ENCODE measurements around the gene HS6ST2. TPM values are rescaled to one million over a fixed set of nuclear protein-coding genes. Genes with fewer than 3 reads are reported as not detected.
"Not testable (repeated sequence)": the region's sequence is repeated elsewhere in the genome, so short reads cannot be mapped to it uniquely, and the experiment has no call there.

The HS6ST2 gene
- total RNA-seq, 3 donors from 2014 or later: 0.32 to 1.3 (median 1.2) TPM

- TF ChIP-seq CTCF (IDR thresholded peaks at IDR 0.05): no peak
- TF ChIP-seq POLR2AphosphoS5 (IDR thresholded peaks at IDR 0.05): no peak
- no peak for TF ChIP-seq POLR2A (IDR thresholded peaks at IDR 0.05)
- intact Hi-C loops (cut with DNase I; ENCODE audit: low total_unique reads): no loop called here
- H3K4me3 ChIP-seq: no peak overlapping the region
Measured at GRCh38 chrX:132990835-132991234, 32.4 kb upstream of the HS6ST2 start.

GRCh38 chrX:132986556-132986955 lies 28.1 kb upstream of the HS6ST2 start:
- Histone ChIP-seq H3K36me3 (no peaks in the 10 kb centered on the region), H3K9me3 (no peaks in the 10 kb centered on the region), H3K4me3 (no peak overlapping the region), H3K27ac (no peak overlapping the region), H3K27me3 (peaks cover 0 to 53% of the 10 kb centered on the region in 2 donors), H3K4me1 (no peaks in the 10 kb centered on the region)
- intact Hi-C loops (cut with DNase I; ENCODE audit: low total_unique reads): no loop called here
- no peak for DNase-seq (ENCODE audit: low spot score in 2 of 2)
- TF ChIP-seq CTCF (IDR thresholded peaks at IDR 0.05) (no peak), POLR2A (IDR thresholded peaks at IDR 0.05) (no peak), POLR2AphosphoS5 (IDR thresholded peaks at IDR 0.05) (no peak)

More at GRCh38 chrX:132990835-132991234, 32.4 kb upstream of the HS6ST2 start:
- H3K9me3 ChIP-seq: no peaks in the 10 kb centered on the region
- H3K27ac ChIP-seq: no peak overlapping the region
- H3K27me3 ChIP-seq: peaks cover 0 to 58% of the 10 kb centered on the region in 2 donors
- DNase-seq (ENCODE audit: low spot score in 2 of 2): no peak
- H3K4me1 ChIP-seq: no peaks in the 10 kb centered on the region
- no peaks in the 10 kb centered on the region for H3K36me3 ChIP-seq

GRCh38 chrX:132984058-132984650 lies 25.7 kb upstream of the HS6ST2 start:
- TF ChIP-seq CTCF (IDR thresholded peaks at IDR 0.05) (no peak), POLR2A (IDR thresholded peaks at IDR 0.05) (no peak), POLR2AphosphoS5 (IDR thresholded peaks at IDR 0.05) (no peak)
- intact Hi-C loops (cut with DNase I; ENCODE audit: low total_unique reads): no loop called here
- peaks cover 0 to 34% of the 10 kb centered on the region in 2 donors for H3K27me3 ChIP-seq
- no peaks in the 10 kb centered on the region for H3K36me3 ChIP-seq
- no peaks in the 10 kb centered on the region for H3K9me3 ChIP-seq
- H3K4me3 ChIP-seq: no peak overlapping the region
- no peak for DNase-seq (ENCODE audit: low spot score in 2 of 2)
- no peaks in the 10 kb centered on the region for H3K4me1 ChIP-seq
- H3K27ac ChIP-seq: no peak overlapping the region

GRCh38 chrX:132983496-132983895 lies 25.1 kb upstream of the HS6ST2 start:
- Histone ChIP-seq H3K4me1 (no peaks in the 10 kb centered on the region), H3K27ac (no peak overlapping the region), H3K4me3 (no peak overlapping the region), H3K27me3 (peaks cover 0 to 33% of the 10 kb centered on the region in 2 donors), H3K36me3 (no peaks in the 10 kb centered on the region), H3K9me3 (no peaks in the 10 kb centered on the region)
- intact Hi-C loops (cut with DNase I; ENCODE audit: low total_unique reads): no loop called here
- no peak for TF ChIP-seq POLR2A (IDR thresholded peaks at IDR 0.05)
- no peak for TF ChIP-seq CTCF (IDR thresholded peaks at IDR 0.05)
- TF ChIP-seq POLR2AphosphoS5 (IDR thresholded peaks at IDR 0.05): no peak
- no peak for DNase-seq (ENCODE audit: low spot score in 2 of 2)

GRCh38 chrX:132980035-132980434 lies 21.6 kb upstream of the HS6ST2 start:
- H3K27me3 ChIP-seq: peaks cover 0 to 35% of the 10 kb centered on the region in 2 donors
- H3K4me1 ChIP-seq; H3K36me3 ChIP-seq; H3K4me3 ChIP-seq; H3K27ac ChIP-seq; H3K9me3 ChIP-seq; intact Hi-C loops (cut with DNase I; ENCODE audit: low total_unique reads); DNase-seq (ENCODE audit: low spot score in 2 of 2): not testable (repeated sequence)
